Neural progenitor cell (in vitro differentiated cells): ENCODE data around the gene SAMD10.

Experiments
- CTCF ChIP-seq: fragments of 200-600 bp; sonication (generic); IDR thresholded peaks from 2 replicates; pipeline ENCODE4 v1.5.1; 2017; ENCODE audit warnings: antibody characterized with exemption, mild to moderate bottlenecking
- EZH2 ChIP-seq: fragments of 200-600 bp; sonication (generic); IDR thresholded peaks from 2 replicates; pipeline ENCODE4 v1.6.1; 2017; ENCODE audit warnings: antibody characterized with exemption, mild to moderate bottlenecking, moderate library complexity
- EZH2phosphoT487 ChIP-seq: fragments of 200-600 bp; sonication (generic); IDR thresholded peaks from 2 replicates; pipeline ENCODE4 v1.6.1; 2017; ENCODE audit warnings: antibody characterized with exemption

- TF ChIP-seq EZH2: no peak
- TF ChIP-seq CTCF: no peak
- no peak for TF ChIP-seq EZH2phosphoT487
Observed at GRCh38 chr20:64023361-64024140, 44.1 kb upstream of the SAMD10 start.
